ENCODE measurements around the gene NXPH3. TPM values are rescaled to one million over a fixed set of nuclear protein-coding genes. Genes with fewer than 3 reads are reported as not detected.

NXPH3 gene
- total and polyA plus RNA-seq, 2 of the 13 experiments (the other 11 are each of a cell fraction or from before 2014, with no cell fraction given): 0.04 to 0.58 TPM

GRCh38 chr17:49576917-49577649 is 1.4 kb downstream of the NXPH3 start (continued):
- no peak for TF ChIP-seq ZBTB40 (IDR thresholded peaks at IDR 0.05)
- no peak; the same call in 1 of the 2 replicates for TF ChIP-seq ZBTB40 (CRISPR knock-in tag; IDR thresholded peaks at IDR 0.05)
- no peak for TF ChIP-seq HOXD1 (CRISPR knock-in tag; IDR thresholded peaks at IDR 0.05)
- peak; percentile 26 for TF ChIP-seq UBTF (CRISPR knock-in tag; IDR thresholded peaks at IDR 0.05)
- no peak for TF ChIP-seq NCOA5 (CRISPR knock-in tag; IDR thresholded peaks at IDR 0.05)
- TF ChIP-seq PHF20 (CRISPR knock-in tag; IDR thresholded peaks at IDR 0.05): no peak
- TF ChIP-seq CBX5 (CRISPR knock-in tag; IDR thresholded peaks at IDR 0.05; ENCODE audit: borderline replicate concordance): no peak
- no peak for TF ChIP-seq ARNTL (CRISPR knock-in tag; IDR thresholded peaks at IDR 0.05)
- no peak for TF ChIP-seq NFYC (CRISPR knock-in tag; IDR thresholded peaks at IDR 0.05)
- no peak for TF ChIP-seq ZFY (CRISPR knock-in tag; IDR thresholded peaks at IDR 0.05)
- no peak for TF ChIP-seq ZNF235 (CRISPR knock-in tag; IDR thresholded peaks at IDR 0.05; ENCODE audit: borderline replicate concordance)
- TF ChIP-seq ZZZ3 (CRISPR knock-in tag; IDR thresholded peaks at IDR 0.05; ENCODE audit: borderline replicate concordance): no peak
- 0 out of 2 replicates have a peak, but pooled peaks have one; percentile 48 for TF ChIP-seq ZNF138 (CRISPR knock-in tag; IDR thresholded peaks at IDR 0.05; ENCODE audit: low read depth)
- no peak for TF ChIP-seq PLRG1 (conservative IDR thresholded peaks at IDR 0.05)
- no peak for TF ChIP-seq TEF (CRISPR knock-in tag; IDR thresholded peaks at IDR 0.05)
- 0 out of 2 replicates have a peak, but pooled peaks have one; percentile 22 for TF ChIP-seq DMAP1 (CRISPR knock-in tag; IDR thresholded peaks at IDR 0.05)
- TF ChIP-seq TEAD2 (CRISPR knock-in tag; IDR thresholded peaks at IDR 0.05): no peak
- no peak for TF ChIP-seq ZSCAN31 (CRISPR knock-in tag; IDR thresholded peaks at IDR 0.05; ENCODE audit: low read depth)
- TF ChIP-seq ZNF7 (CRISPR knock-in tag; IDR thresholded peaks at IDR 0.05): no peak
- TF ChIP-seq ZFX (CRISPR knock-in tag; IDR thresholded peaks at IDR 0.05; ENCODE audit: low read depth): no peak

All from HepG2 (cell line).